K562 (cell line): ENCODE measurements around the gene SLIT1. TPM values are rescaled to one million over a fixed set of nuclear protein-coding genes. Genes with fewer than 3 reads are reported as not detected.

Experiments used
- ATAC-seq: fragments of 200-7000 bp; cut with Tn5 transposase; 3 replicates; pipeline ENCODE4 v1.9.1; 2020; ENCODE audit warnings: moderate library complexity
- BruUV-seq: library from RNA; stranded (reverse); fragments of 400-500 nt; replicated peaks from 2 replicates; lab custom pipeline; 2021; lab: Mats Ljungman, UMichigan
- CTCF ChIA-PET: fragments of 300-600 bp; formaldehyde crosslinking; extraction: SDS; loops from one replicate; lab custom pipeline; 2021; ENCODE audit warnings: low intra/inter-chr PET ratio; lab: Yijun Ruan, JAX
- POLR2A ChIA-PET: fragments of 300-600, 350-650 bp; sonication (Branson Sonifier 250); formaldehyde crosslinking; extraction: SDS; loops from one replicate; lab custom pipeline; 2021; ENCODE audit warnings: antibody characterized with exemption, inconsistent platforms; lab: Yijun Ruan, JAX
- DNase-seq, 4 experiments: peaks; one replicate each; pipeline versions ENCODE4 v3.0.0 to v3.0.0-alpha.2; 2011 to 2018; ENCODE audit warnings: low spot score in 3 of 4, mixed read lengths in 3 of 4; ENCODE audit errors: extremely low read depth in 1 of 4
- FAIRE-seq: peaks from 2 replicates; lab custom pipeline; 2011; peaks lifted over from hg19 to GRCh38; lab: Jason Lieb, UNC
- H2AFZ ChIP-seq: 2 replicates; pipeline ENCODE4 v1.6.0; 2011; ENCODE audit warnings: low read depth, low read length, control low read depth, inconsistent platforms
- H3K27ac ChIP-seq: fragments of 200-600 bp; 3 replicates; pipeline ENCODE4 v1.8.0; 2011; ENCODE audit warnings: low read depth, mild to moderate bottlenecking, control low read depth, inconsistent platforms, low read length, moderate library complexity, mixed read lengths; ENCODE audit errors: extremely low read depth
- H3K27me3 ChIP-seq, 2 experiments: fragments of 300-600 bp in 1 of 2; 2 replicates in 1 of 2; 3 replicates in 1 of 2; pipeline versions ENCODE4 v1.6.0 to v1.8.0; 2011; ENCODE audit warnings: inconsistent platforms in 2 of 2, low read length in 2 of 2, mild to moderate bottlenecking in 1 of 2, mixed read lengths in 1 of 2, moderate library complexity in 1 of 2; ENCODE audit not compliant: control insufficient read depth in 2 of 2, insufficient read depth in 2 of 2
- H3K36me3 ChIP-seq: fragments of 300-600 bp; 3 replicates; pipeline ENCODE4 v1.8.0; 2011; ENCODE audit warnings: mild to moderate bottlenecking, low read length, inconsistent platforms; ENCODE audit not compliant: control insufficient read depth, insufficient read depth
- H3K4me1 ChIP-seq, 2 experiments: fragments of 200-600 bp in 1 of 2; replicated peaks in 1 of 2; 2 replicates in 1 of 2; 3 replicates in 1 of 2; pipeline versions ENCODE4 v1.5.1 to v1.8.0; 2011; ENCODE audit warnings: inconsistent platforms in 2 of 2, low read length in 2 of 2, mild to moderate bottlenecking in 1 of 2, mixed read lengths in 1 of 2, moderate library complexity in 1 of 2; ENCODE audit not compliant: control insufficient read depth in 2 of 2, insufficient read depth in 2 of 2
- H3K4me2 ChIP-seq: 2 replicates; pipeline ENCODE4 v1.6.1; 2011; ENCODE audit warnings: low read length, control low read depth, inconsistent platforms, mixed read lengths; ENCODE audit not compliant: insufficient read depth
- H3K4me3 ChIP-seq: fragments of 200-600 bp; sonication (generic), shearing (Covaris generic); 2 replicates; pipeline ENCODE4 v1.5.1; 2016; ENCODE audit warnings: control low read depth, inconsistent platforms
- H3K79me2 ChIP-seq: fragments of 200-600 bp; 3 replicates; pipeline ENCODE4 v1.8.0; 2011; ENCODE audit warnings: low read length, inconsistent platforms; ENCODE audit not compliant: control insufficient read depth, insufficient read depth
- H3K9ac ChIP-seq, 2 experiments: 2 replicates each; pipeline versions ENCODE4 v1.6.0 to v1.6.1; 2011; ENCODE audit warnings: low read depth in 2 of 2, low read length in 2 of 2, control low read depth in 1 of 2, inconsistent platforms in 1 of 2, mild to moderate bottlenecking in 1 of 2, mixed read lengths in 1 of 2; ENCODE audit not compliant: insufficient read depth in 1 of 2
- H3K9me1 ChIP-seq: one replicate; pipeline ENCODE4 v1.6.0; 2011; ENCODE audit warnings: inconsistent platforms, mild to moderate bottlenecking, low read length, moderate library complexity; ENCODE audit not compliant: control insufficient read depth, insufficient read depth
- H3K9me3 ChIP-seq: replicated peaks from 2 replicates; pipeline ENCODE4 v1.5.1; 2011; ENCODE audit warnings: low read depth, low read length, inconsistent platforms; ENCODE audit not compliant: control insufficient read depth, insufficient read depth
- H4K20me1 ChIP-seq: replicated peaks from 2 replicates; pipeline ENCODE4 v1.6.1; 2011; ENCODE audit warnings: low read length, inconsistent platforms, mixed read lengths; ENCODE audit not compliant: control insufficient read depth, insufficient read depth
- ARID1B ChIP-seq: fragments of 450-650 bp; IDR thresholded peaks from 2 replicates; pipeline ENCODE4 v1.6.1; 2016; ENCODE audit warnings: antibody characterized with exemption, mild to moderate bottlenecking, inconsistent platforms
- DDX20 ChIP-seq: fragments of 450-650 bp; IDR thresholded peaks from 2 replicates; pipeline ENCODE4 v1.6.1; 2016; ENCODE audit warnings: missing genetic modification characterization, low read depth, mild to moderate bottlenecking, missing compliant biosample characterization, moderate library complexity
- KDM4B ChIP-seq, 2 experiments: fragments of 450-650 bp in 1 of 2; sonication (generic) in 1 of 2; IDR thresholded peaks; 2 replicates each; pipeline ENCODE4 v1.6.1; 2016 to 2017; ENCODE audit warnings: borderline replicate concordance in 2 of 2, antibody characterized with exemption in 1 of 2, low read depth in 1 of 2, mild to moderate bottlenecking in 1 of 2
- RNF2 ChIP-seq: sonication (generic); IDR thresholded peaks from 2 replicates; pipeline ENCODE4 v1.6.1; 2016
- WGBS: fragments of 100-300 bp; shearing (Covaris generic); methylation state at CpG from one replicate; pipeline ENCODE4 v1.1.6; 2016; ENCODE audit warnings: low coverage, mixed read lengths; ENCODE audit not compliant: insufficient coverage; ENCODE audit errors: missing lambda C conversion rate; 5-methylcytosine and 5-hydroxymethylcytosine counted together
- in situ Hi-C: fragments of 300-500 bp; cut with MboI; formaldehyde crosslinking; loops from 4 replicates; pipeline ENCODE4 v1.15.0; 2018; ENCODE audit warnings: inconsistent platforms, mixed read lengths
- intact Hi-C: fragments of 100-400 bp; cut with micrococcal nuclease; formaldehyde crosslinking; loops from 2 replicates; pipeline ENCODE4 v1.14.2; 2022
- polyA plus RNA-seq, 8 experiments: library from polyadenylated mRNA; depleted of rRNA in 4 of 8; stranded (reverse) in 5 of 8; unstranded in 3 of 8; fragments of >200 nt; fragmentation: Nextera tagmentation in 2 of 8; fragmentation: Illumina TruSeq in 1 of 8; extraction: Ambion mirVana in 2 of 8; extraction: Trizol in 1 of 8; gene quantifications; 2 replicates each; pipeline versions ENCODE4 v1.2.1 to v1.2.3, GENCODE V29; 2011 to 2014; ENCODE audit warnings: inconsistent platforms in 1 of 8, missing spikeins in 1 of 8
- total RNA-seq, 7 experiments: library from RNA; depleted of rRNA in 6 of 7; stranded (reverse); fragments of >200 nt in 6 of 7; fragmentation: Illumina TruSeq in 2 of 7; extraction: Trizol in 2 of 7; gene quantifications; 2 replicates each; pipeline versions ENCODE4 v1.2.1 to v1.2.3, GENCODE V29; 2011 to 2021; ENCODE audit warnings: low replicate concordance in 1 of 7
- TF ChIP-seq, protein P1 (sequence below): fragments of 450-650 bp; formaldehyde crosslinking; IDR thresholded peaks from 2 replicates; pipeline ENCODE4 v1.4.0; 2020; ENCODE audit warnings: mild to moderate bottlenecking

SLIT1 gene
- total and polyA plus RNA-seq, 9 of the 15 experiments (the other 6 are each of a cell fraction or from before 2014, with no cell fraction given), result 0.01 to 0.11 (median 0.04) TPM; not detected in 3

- Histone ChIP-seq H3K4me1 (peaks cover 0 to 10% of the 10 kb centered on the region in 2 experiments; a peak in 2 of 5 replicates), H4K20me1 (no peaks in the 10 kb centered on the region), H3K9me1 (no peaks in the 10 kb centered on the region), H3K79me2 (no peaks in the 10 kb centered on the region), H3K4me2 (no peak overlapping the region), H3K36me3 (no peaks in the 10 kb centered on the region), H3K9ac (no peak overlapping the region), H3K9me3 (peaks cover 4% of the 10 kb centered on the region; the same call in 1 of the 2 replicates), H3K27ac (no peak overlapping the region), H2AFZ (no peak overlapping the region), H3K4me3 (no peak overlapping the region), H3K27me3 (peaks cover 2 to 44% of the 10 kb centered on the region in 2 experiments; a peak in 4 of 5 replicates)
- intact Hi-C loops, result no loop called here
- FAIRE-seq, result no peak
- ChIA-PET POLR2A (no interaction called here), CTCF (no interaction called here)
- no peak for DNase-seq
- WGBS, result 0% methylated on average over 9 of the region's 12 CpGs
- in situ Hi-C loops, result no loop called here
- no peak for ATAC-seq
- no TSS peak for BruUV-seq
- TF ChIP-seq DDX20 (tag) (no peak), KDM4B (IDR thresholded peaks at IDR 0.05; ENCODE audit: borderline replicate concordance in 2 of 2, low read depth in 1 of 2) (no peak), RNF2 (no peak), ARID1B (no peak)
- TF ChIP-seq, protein P1, sequence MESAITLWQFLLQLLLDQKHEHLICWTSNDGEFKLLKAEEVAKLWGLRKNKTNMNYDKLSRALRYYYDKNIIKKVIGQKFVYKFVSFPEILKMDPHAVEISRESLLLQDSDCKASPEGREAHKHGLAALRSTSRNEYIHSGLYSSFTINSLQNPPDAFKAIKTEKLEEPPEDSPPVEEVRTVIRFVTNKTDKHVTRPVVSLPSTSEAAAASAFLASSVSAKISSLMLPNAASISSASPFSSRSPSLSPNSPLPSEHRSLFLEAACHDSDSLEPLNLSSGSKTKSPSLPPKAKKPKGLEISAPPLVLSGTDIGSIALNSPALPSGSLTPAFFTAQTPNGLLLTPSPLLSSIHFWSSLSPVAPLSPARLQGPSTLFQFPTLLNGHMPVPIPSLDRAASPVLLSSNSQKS (CRISPR knock-in tag), result no peak
These were observed 129.6 kb downstream of the SLIT1 start for GRCh38 chr10:97056003-97056630.
